Measurements from ENCODE around the gene C1orf167. TPM values are rescaled to one million over a fixed set of nuclear protein-coding genes. Genes with fewer than 3 reads are reported as not detected.
A peak's percentile ranks its signal among the peaks of the same experiment; 100 is the strongest.

Gene C1orf167
- total and polyA plus RNA-seq, 2 of the 8 experiments (the other 6 are each of a cell fraction or from before 2014, with no cell fraction given) = 0.70 to 1.3 TPM

DNA sequence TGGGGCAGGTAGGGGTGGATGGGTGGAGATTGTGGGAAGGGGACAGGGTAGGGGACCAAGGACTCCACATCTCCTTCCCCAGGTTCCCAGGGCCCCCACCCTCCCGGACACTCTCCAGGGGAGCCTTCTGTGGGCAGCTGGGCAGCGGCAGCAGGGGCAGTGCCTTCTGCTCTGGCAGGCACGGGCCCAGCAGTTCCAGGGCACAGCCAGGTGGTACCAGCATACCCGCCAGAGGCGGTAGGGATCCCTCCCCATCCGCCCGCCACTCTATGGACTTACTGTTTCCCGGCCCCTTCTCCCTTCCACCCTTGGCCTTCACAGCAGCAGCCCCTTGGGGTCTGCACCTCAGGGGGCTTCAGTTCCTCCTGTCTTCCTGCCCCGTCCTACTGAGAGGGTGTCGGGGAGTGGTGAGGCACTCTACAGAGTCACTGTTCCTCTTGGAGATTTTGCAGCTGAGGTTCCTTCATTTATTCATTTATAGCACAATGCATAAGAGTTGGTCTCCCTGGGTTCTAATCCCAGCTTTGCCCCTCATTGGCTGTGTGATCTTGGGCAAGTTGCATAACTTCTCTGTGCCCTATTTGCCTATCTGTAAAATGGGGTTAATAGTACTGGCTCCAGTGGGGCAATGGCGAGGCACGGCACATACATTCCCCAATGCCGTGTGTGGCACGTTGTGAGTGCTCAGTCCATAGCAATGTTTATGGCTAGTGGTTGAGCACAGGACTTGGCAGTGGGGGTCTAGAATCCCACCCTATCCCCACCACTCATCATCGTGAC is 17.0 kb downstream of the C1orf167 start:
- H3K4me2 ChIP-seq (ENCODE audit: insufficient read depth in 1 of 2, low read depth in 2 of 2, low read length in 2 of 2) = no peak overlapping the region
- no peak overlapping the region for H3K4ac ChIP-seq (replicated peaks; ENCODE audit: insufficient read length, low read depth, low read length)
- TF ChIP-seq KDM1A (IDR thresholded peaks at IDR 0.05; ENCODE audit: borderline replicate concordance, low read length) (peak; percentile 70; the same call in 1 of the 2 replicates), POU5F1 (IDR thresholded peaks at IDR 0.05; ENCODE audit: low read depth, low read length) (no peak)
- H3K79me2 ChIP-seq (ENCODE audit: control insufficient read depth in 1 of 2, insufficient read depth in 2 of 2, low read length in 2 of 2) = no peaks in the 10 kb centered on the region
- H2AK5ac ChIP-seq (ENCODE audit: low read depth, low read length) = no peak overlapping the region
- H2BK20ac ChIP-seq (ENCODE audit: low read length) = no peak overlapping the region
- no peak overlapping the region for H3K14ac ChIP-seq (ENCODE audit: insufficient read length)
- H3K4me1 ChIP-seq (replicated peaks in 1 of 4; ENCODE audit: control insufficient read depth in 3 of 4, insufficient read depth in 4 of 4, low read length in 3 of 4) = peaks cover 0 to under 1% (median 0%) of the 10 kb centered on the region in 4 experiments; a peak in 2 of 7 replicates
- 91% methylated on average over 13 of the region's 15 CpGs; no CpG with 5 or more reads in 1 of the 2 experiments for WGBS, 2 experiments (ENCODE audit: extremely low coverage in 1 of 2, insufficient coverage in 1 of 2, insufficient read length in 1 of 2, insufficient replicate concordance in 2 of 2, low coverage in 1 of 2, low lambda C conversion rate in 2 of 2, missing lambda C conversion rate in 1 of 2)
- H3K4me3 ChIP-seq (ENCODE audit: extremely low read depth in 1 of 4, insufficient read depth in 2 of 4, low read depth in 3 of 4, low read length in 4 of 4) = no peak overlapping the region
- H3K23ac ChIP-seq (ENCODE audit: insufficient read length) = no peak overlapping the region
- DNase-seq (ENCODE audit: low read depth in 1 of 2, low spot score in 2 of 2) = no peak
- no peaks in the 10 kb centered on the region for H3K79me1 ChIP-seq (ENCODE audit: low read depth, low read length)
- no peaks in the 10 kb centered on the region for H3K23me2 ChIP-seq (ENCODE audit: low read depth, low read length)
- H2BK120ac ChIP-seq (replicated peaks; ENCODE audit: low read depth, low read length) = no peak overlapping the region
- H2BK15ac ChIP-seq (ENCODE audit: low read length) = no peak overlapping the region
- no peak overlapping the region for H3K27ac ChIP-seq (ENCODE audit: low read depth, low read length)
- CTCF ChIA-PET (ENCODE audit: partially characterized antibody) = interaction anchor here (0.9 to 2.9 kb wide), 4 partner anchors 12 to 207 kb away, joined by 3 to 8 read pairs (median 4); no protein-coding TSS in a partner anchor
- no peak overlapping the region for H2BK12ac ChIP-seq (ENCODE audit: low read depth, low read length)
- no peaks in the 10 kb centered on the region for H4K20me1 ChIP-seq (replicated peaks in 1 of 2; ENCODE audit: control insufficient read depth in 1 of 2, insufficient read depth in 2 of 2, low read length in 2 of 2)
- POLR2A ChIA-PET (ENCODE audit: partially characterized antibody) = interaction anchor here (1.5 kb wide), 1 partner anchor 27 kb away, joined by 4 read pairs; the partner anchor contains the start of genes CLCN6 and MTHFR
- no peak overlapping the region for H4K5ac ChIP-seq (ENCODE audit: insufficient read length, low read depth, low read length)
- no peak overlapping the region for H2AFZ ChIP-seq (ENCODE audit: low read length)
- H3K36me3 ChIP-seq (ENCODE audit: control insufficient read depth in 2 of 4, insufficient read depth in 4 of 4, low read length in 3 of 4) = no peaks in the 10 kb centered on the region
- H4K91ac ChIP-seq (replicated peaks; ENCODE audit: insufficient read length, low read length) = no peak overlapping the region
- H3K18ac ChIP-seq (ENCODE audit: extremely low read depth, low read length) = no peak overlapping the region
- H3K27me3 ChIP-seq (replicated peaks in 1 of 4; ENCODE audit: control insufficient read depth in 3 of 4, extremely low read depth in 1 of 4, insufficient read depth in 3 of 4, low read length in 3 of 4) = no peaks in the 10 kb centered on the region
- H3K9me3 ChIP-seq (ENCODE audit: insufficient read depth in 2 of 2, low read depth in 1 of 2, low read length in 1 of 2) = no peaks in the 10 kb centered on the region
- H2BK5ac ChIP-seq (ENCODE audit: low read depth, low read length) = no peak overlapping the region; the same call in 1 of the 2 replicates
- H4K8ac ChIP-seq (ENCODE audit: extremely low read depth, insufficient read depth, low read length) = no peak overlapping the region
- FAIRE-seq = no peak
- no peak overlapping the region; a peak in 1 of 7 replicates for H3K9ac ChIP-seq (replicated peaks in 1 of 4; ENCODE audit: extremely low read depth in 1 of 4, low read depth in 3 of 4, low read length in 3 of 4)
- no peak overlapping the region for H3K56ac ChIP-seq (replicated peaks; ENCODE audit: insufficient read length, low read depth, low read length)
